Erythroblast (primary cell): ENCODE measurements around the gene NCBP2L.
"Not testable (repeated sequence)": the region's sequence is repeated elsewhere in the genome, so short reads cannot be mapped to it uniquely, and the experiment has no call there.

Experiments
- DNase-seq, 2 experiments: peaks; one replicate each; lab custom pipeline; 2025; lab: John Stamatoyannopoulos, UW
- GATA1 ChIP-seq: IDR thresholded peaks from 2 replicates; pipeline ENCODE4 v1.6.1; 2011; ENCODE audit warnings: low read depth, mild to moderate bottlenecking, control low read depth, low read length, moderate library complexity
- POLR2A ChIP-seq: IDR thresholded peaks from 2 replicates; pipeline ENCODE4 v1.6.1; 2011; ENCODE audit warnings: mild to moderate bottlenecking, low read length

The NCBP2L gene

DNA sequence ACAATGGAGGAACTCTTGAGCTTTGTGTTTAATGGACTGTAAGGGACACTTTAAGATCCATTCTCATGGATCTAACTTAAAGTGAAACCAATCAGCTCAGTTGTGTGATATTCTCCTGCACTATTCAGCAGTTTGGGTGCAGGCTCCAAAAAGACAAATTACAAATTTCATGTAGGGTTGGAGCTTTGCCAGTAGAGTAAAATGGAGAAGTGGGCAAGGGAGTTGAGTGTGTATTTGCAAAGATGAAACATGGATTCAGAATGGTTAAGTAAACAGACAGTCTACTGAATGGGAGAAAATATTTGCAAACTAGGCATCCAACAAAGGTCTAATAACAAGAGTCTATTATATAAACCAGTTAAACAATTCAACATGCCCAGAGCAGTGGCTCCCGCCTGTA, 26.9 kb downstream of the NCBP2L start:
- no peak for DNase-seq
- TF ChIP-seq POLR2A (no peak), GATA1 (no peak)

DNA sequence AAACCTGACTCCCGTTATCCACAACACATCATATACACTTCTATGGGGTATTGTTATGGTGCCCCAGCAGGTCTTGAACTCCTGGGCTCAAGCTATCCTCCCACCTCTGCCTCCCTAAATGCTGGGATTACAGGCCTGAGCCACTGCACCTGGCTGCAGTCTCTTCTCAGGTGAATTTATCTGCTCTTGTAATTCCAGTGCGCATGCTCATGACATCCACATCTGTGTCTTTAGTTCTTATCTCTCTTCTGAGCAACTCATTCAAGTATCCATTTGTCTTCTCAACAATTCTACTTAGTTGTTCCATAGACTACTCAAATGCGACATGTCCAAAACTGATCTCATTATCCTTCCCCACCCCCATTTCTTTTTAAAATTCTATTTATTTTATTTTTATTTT, 27.6 kb downstream of the NCBP2L start:
- no peak for TF ChIP-seq POLR2A
- TF ChIP-seq GATA1, result no peak
- DNase-seq, result no peak

DNA sequence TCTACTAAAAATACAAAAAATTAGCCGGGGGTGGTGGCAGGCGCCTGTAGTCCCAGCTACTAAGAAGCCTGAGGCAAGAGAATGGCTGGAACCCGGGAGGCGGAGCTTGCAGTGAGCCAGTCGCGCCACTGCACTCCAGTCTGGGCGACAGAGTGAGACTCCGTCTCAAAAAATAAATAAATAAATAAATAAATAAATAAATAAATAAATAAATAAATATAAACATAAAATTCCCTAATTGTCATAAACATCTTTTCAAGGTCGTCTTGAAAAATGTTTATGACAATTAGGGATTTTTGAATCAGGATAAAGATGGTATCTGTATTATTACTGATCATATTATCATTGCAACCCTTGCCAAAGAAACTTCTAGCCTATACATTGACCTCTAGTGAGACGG, 32.5 kb downstream of the NCBP2L start:
- DNase-seq, result not testable (repeated sequence)

DNA sequence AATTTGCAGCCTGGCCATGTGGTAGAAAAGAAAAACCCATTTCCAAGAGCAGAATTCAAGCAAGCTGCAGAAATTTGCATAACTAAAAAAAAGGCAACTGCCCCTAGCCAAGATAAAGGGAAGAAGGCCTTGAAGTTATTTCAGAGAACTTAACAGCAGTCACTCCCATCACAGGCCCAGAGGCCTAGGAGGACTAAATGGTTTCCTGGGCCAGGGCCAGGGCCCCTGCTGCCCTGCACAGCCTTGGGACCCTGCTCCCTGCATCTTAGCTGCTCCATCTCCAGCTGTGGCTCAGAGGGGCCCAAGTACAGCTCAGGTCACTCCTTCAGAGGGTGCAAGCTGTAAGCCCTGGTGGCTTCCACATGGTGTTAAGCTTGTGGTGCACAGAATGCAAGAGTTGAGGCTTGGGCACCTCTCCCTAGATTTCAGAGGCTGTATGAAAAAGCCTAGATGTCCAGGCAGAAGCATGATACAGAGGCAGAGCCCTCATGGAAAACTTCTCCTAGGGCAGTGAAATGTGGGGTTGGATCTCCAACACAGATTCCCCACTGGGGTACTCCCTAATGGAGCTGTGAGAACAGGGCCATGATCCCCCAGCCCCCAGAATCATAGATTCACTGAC, 41.5 kb downstream of the NCBP2L start:
- TF ChIP-seq GATA1, result no peak
- DNase-seq, result no peak

DNA sequence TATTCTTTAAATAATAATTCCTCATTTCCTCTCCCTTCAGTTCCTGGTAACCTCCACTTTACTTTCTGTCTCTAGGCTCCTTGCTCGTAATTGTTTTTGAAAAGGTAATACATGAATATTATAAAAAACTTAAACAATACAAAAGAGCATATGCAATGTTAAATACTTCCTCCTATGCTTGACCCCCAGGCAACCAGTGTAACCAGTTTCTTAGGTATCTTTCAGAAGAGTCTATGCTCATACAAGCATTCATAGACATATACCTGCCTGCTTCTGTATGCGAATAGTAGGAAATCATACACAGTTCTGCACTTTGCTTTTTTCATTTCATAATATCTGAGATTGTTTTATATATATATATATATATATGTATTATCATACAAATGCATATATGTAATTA, 45.5 kb downstream of the NCBP2L start:
- TF ChIP-seq POLR2A, result no peak
- TF ChIP-seq GATA1, result no peak
- DNase-seq, result no peak

DNA sequence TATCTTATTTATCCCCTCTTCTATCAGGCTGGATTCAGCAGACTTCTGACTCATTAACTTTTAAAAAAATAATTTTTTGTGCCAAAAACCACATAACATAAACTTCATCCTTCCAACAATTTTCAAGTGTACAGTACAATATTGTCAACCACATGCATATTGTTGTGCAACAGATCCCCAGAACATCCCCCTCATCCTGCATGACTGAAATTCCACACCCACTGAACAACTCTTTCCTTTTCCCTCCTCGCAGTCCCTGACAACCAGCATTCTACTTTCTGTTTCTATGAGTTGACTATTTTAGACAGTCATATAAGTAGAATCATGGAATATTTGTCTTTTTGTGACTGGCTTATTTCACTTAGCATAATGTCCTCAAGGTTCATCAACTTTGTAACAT, 45.9 kb downstream of the NCBP2L start:
- TF ChIP-seq GATA1 (no peak), POLR2A (no peak)
- DNase-seq, result no peak

DNA sequence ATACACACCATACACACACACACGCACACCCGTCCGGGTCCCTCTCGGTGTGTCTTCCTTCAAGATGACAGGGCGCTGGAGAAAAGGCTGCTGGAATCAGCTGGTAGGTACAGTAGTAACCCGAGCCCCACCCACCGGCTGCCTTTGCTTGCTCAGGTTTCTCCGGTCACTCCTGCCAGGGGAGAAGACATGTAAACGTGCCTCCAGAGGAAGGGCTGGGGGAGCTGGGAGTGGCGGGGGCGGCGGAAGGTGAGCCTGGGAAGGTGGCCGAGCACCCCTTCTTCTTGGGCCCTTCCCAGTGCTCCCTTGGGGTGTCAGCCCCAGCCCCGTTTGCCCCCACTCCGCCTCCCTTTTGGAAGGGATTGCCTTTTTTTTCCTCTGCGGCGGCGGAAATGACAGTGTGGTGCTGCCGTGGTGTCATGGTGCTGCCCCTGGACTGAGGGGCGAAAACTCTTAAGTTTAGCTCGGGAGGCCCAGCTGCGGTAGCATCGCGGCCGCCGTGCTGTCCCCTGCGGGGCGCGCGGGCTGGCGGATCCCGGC, 48.2 kb downstream of the NCBP2L start, which contains the start of gene MID2:
Gene MID2 (plus strand): TSS at position 169 of the 540 bp plus-strand sequence. CDS start 561 bp downstream, outside the sequence.
- TF ChIP-seq POLR2A, result no peak
- TF ChIP-seq GATA1, result no peak
- peak; percentile 1 for DNase-seq

DNA sequence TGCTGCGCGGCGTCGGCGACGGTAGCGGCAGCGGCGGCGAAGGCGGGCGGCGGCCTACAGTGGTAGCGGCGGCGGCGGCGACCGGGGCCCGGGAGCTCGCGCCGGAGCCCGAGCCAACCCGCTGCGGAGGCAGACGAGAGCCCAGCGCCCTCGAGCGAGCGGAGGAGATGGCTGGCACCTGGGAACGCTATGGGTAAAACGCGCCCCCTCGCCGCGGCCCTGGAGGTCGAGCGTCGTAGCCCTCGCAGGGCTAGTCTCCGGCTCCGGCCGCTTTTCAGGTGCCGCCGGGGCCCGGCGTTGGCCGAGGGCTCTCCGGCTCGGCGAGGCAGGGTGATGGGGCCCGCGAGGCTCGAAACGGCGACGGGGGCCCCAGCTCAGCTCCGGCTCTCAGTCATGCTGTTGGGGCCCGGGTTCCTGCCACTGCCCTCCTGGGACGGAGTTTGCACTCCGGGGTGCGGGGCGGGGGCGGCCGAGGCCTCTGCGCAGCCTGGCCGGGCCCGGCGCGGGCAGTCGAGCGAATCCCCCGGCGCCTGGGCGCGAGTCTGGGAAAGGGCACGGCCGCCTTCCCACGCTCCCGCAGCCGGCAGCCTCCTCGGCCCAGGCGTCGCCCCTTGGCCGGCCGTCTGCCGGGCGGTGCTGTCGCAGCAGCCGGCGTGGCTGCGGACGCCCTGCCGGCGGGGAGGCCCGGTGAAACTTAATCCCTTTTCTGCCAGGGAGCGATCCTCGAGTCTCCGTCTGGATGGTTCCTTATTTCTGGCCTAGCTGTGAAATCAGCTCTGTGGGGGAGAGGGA, 48.9 kb downstream of the NCBP2L start:
- DNase-seq, result peak; percentile 1 to 2
- TF ChIP-seq GATA1 (no peak), POLR2A (no peak)

DNA sequence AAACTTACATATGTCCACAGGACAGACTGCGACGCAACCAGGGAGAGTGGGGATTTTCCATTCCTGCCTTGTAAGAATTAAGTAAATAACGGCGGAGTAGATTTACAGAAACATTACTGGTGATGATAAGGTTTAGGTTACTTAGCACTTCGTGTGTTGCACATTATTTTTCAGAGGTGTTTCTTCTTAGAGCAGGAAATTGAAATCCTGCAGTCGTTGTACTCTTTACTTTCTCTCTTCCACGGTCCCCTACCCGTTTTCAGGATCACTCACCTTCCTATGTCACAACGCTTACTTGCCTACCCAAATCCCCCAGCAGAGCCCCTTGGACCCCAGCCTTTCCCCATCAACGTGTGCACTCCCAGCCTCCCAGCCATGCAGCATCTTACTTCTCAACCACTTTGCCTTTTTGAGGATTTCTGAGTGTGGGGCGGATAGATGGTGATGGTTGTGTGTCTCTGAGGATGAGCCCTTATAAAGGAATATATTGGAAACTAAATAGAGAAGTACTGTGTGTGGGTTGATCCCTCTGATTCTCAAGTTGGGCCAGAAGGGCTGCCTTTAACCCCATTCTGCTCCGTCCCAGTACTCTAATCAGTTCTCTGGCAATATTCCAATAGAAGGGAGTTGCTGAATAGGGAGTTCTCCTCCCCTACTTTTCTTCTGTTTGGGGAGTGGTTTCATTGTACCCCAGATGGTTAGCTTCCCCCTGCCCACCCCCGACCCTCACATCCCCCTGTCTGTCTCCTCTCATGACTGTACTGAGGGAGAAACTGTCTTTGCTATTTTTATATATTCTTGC, 49.7 kb downstream of the NCBP2L start:
- DNase-seq, result no peak
- TF ChIP-seq POLR2A, result no peak

DNA sequence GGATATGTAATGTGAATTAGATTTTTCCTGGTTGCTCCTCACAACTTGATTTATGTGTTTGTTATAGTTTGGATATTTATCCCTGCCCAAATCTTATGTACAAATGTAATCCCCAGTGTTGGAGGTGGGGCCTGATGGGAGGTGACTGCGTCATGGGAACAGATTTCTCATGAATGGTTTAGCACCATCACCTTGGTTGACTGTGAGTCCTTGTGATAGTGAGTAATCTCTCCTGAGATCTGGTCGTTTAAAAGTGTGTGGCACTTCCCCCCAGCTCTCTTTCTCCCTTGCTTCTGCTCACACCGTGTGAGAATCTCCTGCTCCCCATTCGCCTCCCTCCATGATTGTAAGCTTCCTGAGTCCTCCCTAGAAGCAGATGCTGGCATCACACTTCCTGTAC, 50.3 kb downstream of the NCBP2L start:
- TF ChIP-seq GATA1, result no peak
- TF ChIP-seq POLR2A, result no peak
- no peak for DNase-seq

DNA sequence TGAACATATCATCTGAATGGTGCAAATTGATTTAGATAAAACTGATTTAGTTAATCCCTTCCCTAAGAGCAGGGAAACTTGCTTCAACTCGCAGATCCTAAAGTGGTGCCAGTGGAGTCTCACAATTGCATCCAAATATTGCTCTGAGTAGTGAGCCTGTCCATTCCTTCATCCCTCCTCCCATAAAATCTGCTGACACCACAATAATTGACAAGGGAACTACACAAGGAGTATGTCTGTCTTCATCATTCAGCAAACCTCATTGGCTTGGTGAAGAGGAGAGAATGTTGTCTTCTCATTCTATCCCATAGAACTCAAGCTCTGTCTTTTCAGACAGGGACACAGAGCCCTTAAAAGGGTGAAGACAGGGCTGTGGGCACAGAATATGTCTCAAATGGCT, 52.3 kb downstream of the NCBP2L start:
- TF ChIP-seq GATA1 (no peak), POLR2A (no peak)
- DNase-seq, result no peak

DNA sequence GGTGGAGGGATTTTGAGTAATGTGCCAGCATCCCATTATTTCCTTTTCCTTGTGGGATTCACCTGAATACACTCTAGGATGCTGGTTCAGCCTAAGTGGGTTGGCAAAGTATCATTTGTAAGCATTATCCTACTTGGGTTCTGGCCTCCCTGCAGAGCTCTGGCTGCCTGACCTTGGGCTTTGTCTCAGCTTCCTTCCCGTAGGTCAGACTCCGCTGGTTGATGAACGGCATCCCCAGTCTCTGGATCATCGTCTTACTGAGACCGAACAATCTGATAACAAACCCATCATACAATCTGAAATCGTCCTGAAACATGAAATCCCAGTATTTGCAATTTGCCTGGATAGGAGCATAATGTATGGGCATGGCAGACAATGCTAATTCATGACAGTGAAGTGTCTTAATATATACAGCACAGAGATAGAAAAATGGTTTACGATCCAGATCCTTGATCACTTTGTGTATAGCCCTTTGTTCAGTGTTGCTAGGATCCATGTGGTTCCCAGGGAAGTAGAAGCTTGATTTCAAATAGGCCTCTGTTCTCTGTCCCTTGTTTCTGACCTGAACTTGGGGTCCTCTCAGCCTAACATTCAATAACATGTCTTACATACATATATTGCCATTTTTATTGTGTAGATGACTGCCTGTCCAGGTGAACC, 53.7 kb downstream of the NCBP2L start:
- no peak for DNase-seq
- TF ChIP-seq GATA1, result no peak
